Stimulated activated CD8-positive, alpha-beta memory T cell treated with anti-CD3 and anti-CD28 coated beads, Interleukin-15, amount 100 ng/mL, for 48 hours (primary cell): ENCODE data around the gene SAP30L.
A peak's percentile ranks its signal among the peaks of the same experiment; 100 is the strongest.

ENCODE experiments used
- DNase-seq, 2 donors: peaks; one replicate each; pipeline ENCODE4 v3.0.0-alpha.2; 2020; ENCODE audit warnings: low read depth in 2 of 2

SAP30L gene

DNA sequence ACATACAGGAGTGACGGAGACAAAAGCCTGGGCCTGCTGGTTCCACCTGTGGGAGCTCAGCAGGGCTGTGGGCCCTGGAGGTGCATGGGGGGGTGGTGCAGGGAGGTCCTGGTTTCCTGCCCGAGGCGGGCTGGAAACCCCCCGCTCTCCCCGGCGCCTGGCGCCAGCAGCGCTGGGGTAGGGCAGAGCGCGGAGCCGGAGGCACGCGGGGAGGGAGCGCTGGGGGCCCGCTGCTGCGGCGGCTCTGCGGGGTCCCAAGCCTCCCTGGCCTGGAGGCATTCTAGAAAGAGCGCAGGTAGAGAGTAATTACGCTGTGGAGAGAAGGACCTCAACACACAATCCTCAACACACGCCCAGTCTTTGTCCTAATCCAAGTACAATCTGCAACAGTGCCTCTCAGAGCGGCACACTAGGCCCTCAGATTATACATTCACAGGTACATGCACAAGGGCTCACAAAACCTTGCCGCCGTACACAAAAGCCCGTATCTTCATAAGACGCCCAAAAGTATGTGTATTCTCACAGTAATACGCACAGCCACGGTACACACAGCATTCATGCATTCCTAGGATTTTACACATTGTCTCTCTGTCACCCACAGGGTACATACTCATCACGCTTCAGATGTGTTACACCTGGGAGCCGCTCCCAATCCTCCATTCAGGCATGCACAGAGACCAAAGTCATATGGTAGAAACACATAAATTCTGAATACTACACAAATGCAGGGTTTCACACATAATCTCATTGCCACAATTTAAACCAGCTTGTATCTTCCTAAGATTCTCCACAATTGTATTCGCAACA, 34.4 kb downstream of the SAP30L start:
- no peak for DNase-seq

DNA sequence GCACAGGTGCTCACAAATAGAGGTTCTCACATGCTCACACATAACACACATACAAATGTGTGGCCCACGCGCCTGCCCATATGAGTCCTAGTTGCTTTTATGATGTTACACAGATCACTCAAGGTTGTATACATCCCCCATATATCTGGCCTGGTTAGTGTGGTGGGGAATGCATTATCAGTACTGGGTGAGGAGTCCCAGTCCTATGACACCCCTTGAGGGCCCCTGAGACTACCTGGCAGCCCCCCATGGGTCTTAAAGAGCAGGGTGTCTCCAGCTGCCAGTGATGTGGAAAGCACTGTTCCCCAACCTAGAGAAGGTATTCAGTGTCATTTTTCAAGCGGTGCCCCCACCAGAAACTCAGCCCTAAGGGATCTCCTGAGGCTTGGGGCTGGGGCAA, 35.0 kb downstream of the SAP30L start:
- no peak for DNase-seq

DNA sequence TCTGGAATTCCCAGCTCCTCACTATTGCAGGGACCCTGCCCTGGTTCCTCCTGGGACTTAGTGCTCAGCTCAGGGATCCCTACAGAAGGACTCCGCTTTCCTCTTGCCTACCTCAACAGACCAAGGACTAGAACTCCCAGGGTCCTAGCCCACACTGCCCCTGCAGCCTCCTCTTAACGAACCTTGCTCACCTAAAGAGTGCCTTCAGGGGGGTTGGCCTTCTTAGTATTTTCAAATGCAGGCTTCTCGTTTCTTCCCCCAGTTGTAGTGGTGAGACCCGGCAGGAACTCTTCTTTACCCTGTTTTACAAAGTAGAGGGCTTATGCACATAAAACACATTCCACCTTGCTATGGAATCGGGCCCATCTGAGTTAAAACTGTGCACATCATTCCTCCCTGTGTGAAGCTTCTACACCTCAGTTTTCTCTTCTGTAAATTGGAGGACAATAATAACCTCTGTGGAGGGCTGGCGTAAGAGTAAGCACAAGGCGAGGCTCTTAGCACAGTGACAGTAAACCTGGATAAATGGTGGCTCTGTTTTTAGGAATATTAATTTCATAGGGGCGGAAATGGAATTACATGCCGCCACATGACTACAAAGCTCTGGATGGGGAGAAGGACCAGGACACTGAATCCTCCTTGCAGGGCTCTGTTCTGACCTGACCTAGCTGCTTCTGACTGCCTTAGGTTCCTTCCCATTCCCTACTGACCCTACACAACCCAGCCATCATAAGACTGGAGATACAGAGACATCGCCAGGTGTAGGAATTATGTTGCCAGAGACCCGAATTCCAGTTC, 36.0 kb downstream of the SAP30L start:
- no peak for DNase-seq

DNA sequence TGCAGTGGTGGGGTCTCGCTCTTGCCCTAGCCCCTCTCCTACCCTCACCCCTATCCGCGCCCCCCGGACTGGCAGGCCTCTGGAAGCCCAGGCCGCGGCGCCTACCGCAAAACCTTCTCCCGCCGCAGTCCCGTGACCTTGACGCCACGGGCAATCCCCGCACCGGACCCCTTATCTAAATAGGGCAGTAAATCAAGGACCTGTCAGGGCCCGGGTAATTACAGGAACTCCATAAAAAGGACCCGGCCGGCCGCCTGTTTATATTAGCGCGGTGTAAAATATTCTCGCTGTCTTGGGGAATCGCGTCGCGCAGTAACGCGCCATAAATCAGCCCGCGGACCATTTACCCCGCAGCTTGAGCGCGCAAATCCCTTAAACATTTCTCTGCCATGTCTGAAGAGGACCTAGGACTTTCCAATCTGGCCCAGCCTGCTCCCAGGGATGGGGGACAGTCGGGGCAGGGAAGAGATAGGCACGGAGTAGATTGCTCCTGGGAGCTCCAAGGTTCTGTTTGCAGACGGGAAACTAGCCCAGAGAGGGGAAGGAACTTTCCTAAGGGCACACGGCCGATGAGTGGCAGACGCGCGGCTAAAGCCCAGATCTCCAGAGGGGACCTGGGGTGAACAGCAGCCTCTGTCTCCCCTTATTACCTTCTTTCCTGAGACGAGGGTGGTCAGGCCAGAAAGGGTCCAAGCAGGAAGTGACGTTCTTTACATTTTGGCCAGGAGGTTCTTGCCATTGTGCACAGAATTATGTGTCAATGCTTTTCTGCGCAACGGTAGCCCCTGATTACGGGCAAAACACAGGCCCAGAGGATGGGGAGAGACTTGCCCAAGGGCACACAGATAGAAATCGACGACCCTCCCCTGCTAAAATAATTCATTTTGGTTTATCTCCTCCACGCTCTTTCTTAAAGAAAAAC, 37.0 kb downstream of the SAP30L start:
- no peak for DNase-seq

- DNase-seq, result no peak
These were observed 38.0 kb downstream of the SAP30L start for GRCh38 chr5:154483654-154484392.

DNA sequence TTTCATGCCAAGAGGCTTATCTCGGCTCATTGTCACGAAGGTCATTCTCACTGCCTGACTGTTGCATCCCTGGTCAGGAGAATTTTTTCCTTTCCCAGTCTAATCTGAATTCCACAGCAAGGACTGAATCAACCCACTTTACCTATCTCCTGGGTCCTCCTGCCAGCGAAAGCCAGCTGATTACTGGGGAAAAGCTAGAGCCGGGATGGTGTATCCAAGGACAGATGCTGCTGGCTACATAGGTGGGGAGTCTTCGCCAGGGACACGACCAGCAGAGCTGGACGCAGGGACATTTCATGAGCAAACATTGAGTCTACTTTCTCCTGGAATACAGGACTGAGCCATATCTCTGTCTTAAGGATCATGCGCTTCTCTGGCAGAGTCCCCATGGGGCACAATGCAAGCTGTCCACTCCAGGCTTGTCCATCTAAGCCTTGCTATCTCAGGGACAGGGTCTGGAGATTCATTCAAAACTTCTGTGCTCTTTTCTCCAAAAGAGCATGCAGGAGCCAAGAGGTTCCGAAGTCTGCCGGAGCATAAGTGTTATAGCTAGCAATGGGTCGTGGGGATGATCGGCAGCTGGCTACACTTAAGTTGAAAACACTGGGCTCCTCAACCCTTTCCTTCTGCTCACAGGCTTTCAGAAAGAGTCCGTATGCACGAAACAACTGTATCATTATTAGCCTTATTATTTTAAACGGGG, 38.7 kb downstream of the SAP30L start:
- no peak for DNase-seq

GRCh38 chr5:154485096-154485491, 39.3 kb downstream of the SAP30L start:
- no peak for DNase-seq

GRCh38 chr5:154485850-154486426, 40.1 kb downstream of the SAP30L start:
- DNase-seq, result no peak

DNA sequence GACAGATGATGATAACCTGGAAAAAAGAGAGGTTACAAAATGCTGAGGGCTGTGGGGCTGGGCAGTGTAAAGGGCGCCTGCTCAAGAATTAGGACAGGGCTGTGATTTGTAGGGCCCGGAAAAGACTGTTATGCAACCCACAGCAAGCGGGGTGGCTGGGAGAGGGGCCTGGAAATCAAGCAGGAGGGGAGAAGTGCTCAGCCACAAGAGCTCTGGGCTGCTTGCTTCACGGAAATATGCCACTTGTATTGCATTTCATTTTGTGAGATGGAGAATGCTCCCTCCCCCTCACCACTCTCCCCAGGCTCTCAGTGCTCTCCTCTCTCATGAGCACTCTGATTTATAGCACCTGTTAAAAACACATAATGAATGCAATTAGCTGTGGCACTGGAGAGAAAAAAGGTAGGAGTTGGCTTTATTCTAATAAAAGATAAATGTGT, 40.6 kb downstream of the SAP30L start:
- no peak for DNase-seq

GRCh38 chr5:154487541-154487940, 41.7 kb downstream of the SAP30L start:
- peak; percentile 53 to 58 for DNase-seq

- DNase-seq, result no peak
These were observed 46.1 kb downstream of the SAP30L start for GRCh38 chr5:154491941-154492340.

DNA sequence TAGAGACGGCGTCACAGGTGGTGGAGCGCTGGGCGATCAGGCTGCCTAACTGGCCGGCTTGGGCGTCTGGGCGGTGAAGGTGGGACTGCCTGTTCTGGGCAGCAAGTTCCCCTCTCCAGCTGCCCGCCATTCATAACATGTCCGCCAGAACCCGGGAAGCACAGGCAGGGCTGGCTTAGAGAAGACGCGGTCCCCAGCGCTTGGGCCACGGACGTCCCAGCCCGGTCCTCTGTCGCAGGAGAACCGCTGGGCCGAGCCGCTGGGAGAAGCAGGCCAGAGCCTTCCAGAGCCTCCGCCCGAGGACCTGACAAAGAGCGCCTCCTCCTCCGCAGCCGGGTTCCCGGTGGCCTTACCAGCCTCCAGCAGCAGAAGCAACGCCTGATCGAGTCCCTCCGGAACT, 47.5 kb downstream of the SAP30L start:
- DNase-seq, result no peak

DNA sequence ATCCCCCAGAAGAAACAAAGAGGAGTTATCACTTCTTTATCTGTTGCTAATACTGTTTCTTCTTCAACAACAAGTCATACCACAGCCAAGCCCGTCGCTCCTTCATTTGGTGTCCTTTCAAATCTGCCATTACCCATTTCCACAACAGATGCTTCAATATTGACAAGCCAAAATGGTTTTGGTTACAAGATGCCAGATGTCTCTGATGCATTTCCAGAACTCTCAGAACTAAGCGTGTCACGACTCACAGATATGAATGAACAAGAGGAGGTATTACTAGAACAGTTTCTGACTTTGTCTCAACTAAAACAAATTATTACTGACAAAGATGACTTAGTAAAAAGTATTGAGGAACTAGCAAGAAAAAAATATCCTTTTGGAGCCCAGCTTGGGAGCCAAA, 48.2 kb downstream of the SAP30L start:
- no peak for DNase-seq

- no peak for DNase-seq
These were observed 52.8 kb downstream of the SAP30L start for GRCh38 chr5:154498591-154498990.

- no peak for DNase-seq
These were observed 53.2 kb downstream of the SAP30L start for GRCh38 chr5:154498994-154499393.

GRCh38 chr5:154501566-154501965, 55.8 kb downstream of the SAP30L start:
- no peak for DNase-seq

GRCh38 chr5:154502180-154502579, 56.4 kb downstream of the SAP30L start:
- no peak for DNase-seq

- no peak for DNase-seq
These were observed 57.9 kb downstream of the SAP30L start for GRCh38 chr5:154503698-154504039.

DNA sequence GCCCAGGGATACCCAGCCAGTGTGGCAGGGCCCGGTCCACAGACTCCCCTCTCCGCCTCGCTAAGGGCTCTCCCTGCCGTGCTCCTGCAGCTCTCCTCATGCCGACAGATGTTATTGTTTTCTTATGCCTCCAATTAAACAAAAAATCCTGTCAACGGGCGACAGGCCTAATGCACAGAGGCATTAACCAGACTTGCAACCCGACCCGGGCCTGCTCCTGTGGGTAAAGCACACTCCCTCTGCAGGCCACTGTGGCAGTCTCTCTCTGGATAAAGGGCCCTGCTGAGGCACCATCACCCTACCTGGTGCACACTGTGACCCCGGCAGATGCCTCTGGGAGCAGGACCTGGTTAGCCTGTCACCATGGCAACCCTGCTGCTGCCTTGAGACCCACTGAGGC, 59.8 kb downstream of the SAP30L start:
- no peak for DNase-seq

DNA sequence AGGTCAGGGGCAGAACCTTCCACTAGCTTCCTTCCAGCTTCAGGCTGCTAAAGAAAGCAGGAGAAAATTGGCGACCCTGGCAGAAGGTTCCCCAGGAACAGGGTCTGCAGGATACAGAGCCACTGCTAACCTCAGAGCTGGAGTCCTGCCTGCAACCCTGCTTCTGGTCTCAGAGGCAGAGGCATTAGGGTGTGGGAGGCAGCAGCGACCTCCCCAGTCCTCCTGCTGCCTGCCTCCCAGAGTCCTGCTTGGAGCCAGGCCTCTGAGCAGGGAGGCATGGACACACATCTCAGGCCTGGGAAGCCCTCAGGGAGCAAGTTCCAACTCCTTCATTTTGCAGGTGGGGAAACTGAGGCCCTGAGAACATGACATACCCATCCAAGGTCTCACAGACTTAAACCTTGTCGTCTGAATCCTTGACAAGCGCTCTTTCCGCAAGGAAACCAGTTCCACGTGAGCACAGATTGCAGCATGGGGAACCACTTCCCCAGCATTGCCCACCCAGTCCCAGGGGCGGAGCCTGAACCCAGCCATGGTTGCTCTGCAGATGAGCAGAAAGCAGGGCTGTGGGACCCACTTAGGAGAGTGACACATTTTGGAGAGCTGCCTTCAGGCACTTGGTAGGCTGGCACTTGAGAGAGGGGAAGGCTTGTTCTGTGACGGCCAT, 60.4 kb downstream of the SAP30L start:
- DNase-seq, result no peak
